SU-DHL-6 (cell line): ENCODE measurements around the gene MYBPHL.

Source experiments
- CTCF ChIP-seq: fragments of 200-600 bp; sonication (generic); IDR thresholded peaks from one replicate; pipeline ENCODE4 v1.5.1; 2017; ENCODE audit warnings: antibody characterized with exemption, mild to moderate bottlenecking, low read length, moderate library complexity; ENCODE audit not compliant: insufficient read depth, poor library complexity, severe bottlenecking
- EZH2phosphoT487 ChIP-seq: fragments of 200-600 bp; sonication (generic), shearing (Covaris generic); conservative IDR thresholded peaks from 2 replicates; pipeline ENCODE4 v1.6.1; 2018; ENCODE audit warnings: mild to moderate bottlenecking, antibody characterized with exemption, low read length, moderate library complexity, mixed read lengths

GRCh38 chr1:109248444-109248796 lies 58.4 kb downstream of the MYBPHL start:
- TF ChIP-seq CTCF = no peak
- TF ChIP-seq EZH2phosphoT487 = no peak
